Endothelial cell of umbilical vein (primary cell): ENCODE data around the gene TOLLIP. TPM values are rescaled to one million over a fixed set of nuclear protein-coding genes. Genes with fewer than 3 reads are reported as not detected.

Source experiments
- BruUV-seq: library from RNA; stranded (reverse); fragments of 400-500 nt; replicated peaks from 2 replicates; lab custom pipeline; 2021; lab: Mats Ljungman, UMichigan
- CTCF ChIA-PET: fragments of 300-600, 350-600 bp; sonication (Branson Sonifier 250); formaldehyde crosslinking; loops from one replicate; lab custom pipeline; 2021; ENCODE audit warnings: antibody characterized with exemption, inconsistent platforms; lab: Charles Lee
- POLR2A ChIA-PET: fragments of 300-600, 350-600 bp; sonication (Branson Sonifier 250); formaldehyde crosslinking; loops from one replicate; lab custom pipeline; 2021; ENCODE audit warnings: antibody characterized with exemption, inconsistent platforms; lab: Charles Lee
- DNase-seq: peaks from one replicate; pipeline ENCODE4 v3.0.0-alpha.2; 2011; ENCODE audit warnings: low read depth, low spot score
- FAIRE-seq: peaks from 2 replicates; lab custom pipeline; 2011; peaks lifted over from hg19 to GRCh38; lab: Jason Lieb, UNC
- H2AFZ ChIP-seq: 2 replicates; pipeline ENCODE4 v1.6.0; 2012; ENCODE audit warnings: low read depth, low read length, control low read depth, inconsistent platforms
- H3K27ac ChIP-seq: 2 replicates; pipeline ENCODE4 v1.5.1; 2011; ENCODE audit warnings: low read depth, mild to moderate bottlenecking, control low read depth, low read length, moderate library complexity; ENCODE audit not compliant: insufficient read depth
- H3K27me3 ChIP-seq, 2 experiments: 2 replicates each; pipeline versions ENCODE4 v1.6.0 to v1.6.1; 2011; ENCODE audit warnings: low read length in 2 of 2, mixed read lengths in 1 of 2; ENCODE audit not compliant: control insufficient read depth in 2 of 2, insufficient read depth in 2 of 2
- H3K36me3 ChIP-seq, 2 experiments: 2 replicates in 1 of 2; 3 replicates in 1 of 2; pipeline ENCODE4 v1.5.1; 2011; ENCODE audit warnings: low read length in 2 of 2, mild to moderate bottlenecking in 1 of 2, moderate library complexity in 1 of 2; ENCODE audit not compliant: control insufficient read depth in 2 of 2, insufficient read depth in 2 of 2; ENCODE audit errors: extremely low read depth in 1 of 2
- H3K4me1 ChIP-seq: 3 replicates; pipeline ENCODE4 v1.5.1; 2011; ENCODE audit warnings: mild to moderate bottlenecking, low read length; ENCODE audit not compliant: control insufficient read depth, insufficient read depth; ENCODE audit errors: extremely low read depth
- H3K4me2 ChIP-seq: 2 replicates; pipeline ENCODE4 v1.6.1; 2011; ENCODE audit warnings: low read length, control low read depth, mixed read lengths; ENCODE audit not compliant: insufficient read depth
- H3K4me3 ChIP-seq, 3 experiments: fragments of 200-600 bp in 1 of 3; sonication (generic), shearing (Covaris generic) in 1 of 3; replicated peaks in 1 of 3; 2 replicates each; pipeline ENCODE4 v1.5.1; 2011 to 2016; ENCODE audit warnings: control low read depth in 3 of 3, low read length in 3 of 3, mild to moderate bottlenecking in 2 of 3, inconsistent platforms in 1 of 3, low read depth in 1 of 3, moderate library complexity in 1 of 3; ENCODE audit not compliant: insufficient read depth in 1 of 3
- H3K79me2 ChIP-seq: 2 replicates; pipeline ENCODE4 v1.6.0; 2012; ENCODE audit warnings: low read length, inconsistent platforms; ENCODE audit not compliant: control insufficient read depth, insufficient read depth
- H3K9ac ChIP-seq: replicated peaks from 2 replicates; pipeline ENCODE3; 2011; ENCODE audit warnings: low read length, control low read depth; ENCODE audit not compliant: insufficient read depth; ENCODE audit errors: extremely low read depth
- H3K9me1 ChIP-seq: replicated peaks from 3 replicates; pipeline ENCODE4 v1.6.0; 2011; ENCODE audit warnings: mild to moderate bottlenecking, low read length; ENCODE audit not compliant: control insufficient read depth, insufficient read depth; ENCODE audit errors: extremely low read depth
- H3K9me3 ChIP-seq: replicated peaks from 2 replicates; pipeline ENCODE4 v1.5.1; 2012; ENCODE audit warnings: low read length, inconsistent platforms; ENCODE audit not compliant: control insufficient read depth, insufficient read depth
- H4K20me1 ChIP-seq: replicated peaks from 2 replicates; pipeline ENCODE3; 2011; ENCODE audit warnings: mild to moderate bottlenecking, low read length; ENCODE audit not compliant: control insufficient read depth, insufficient read depth; ENCODE audit errors: extremely low read depth
- CTCF ChIP-seq, 2 donors: IDR thresholded peaks; 1 replicate in 1 of 2; 2 replicates in 1 of 2; pipeline ENCODE4 v1.5.1; 2011; ENCODE audit warnings: low read length in 2 of 2, mild to moderate bottlenecking in 2 of 2, moderate library complexity in 2 of 2, control low read depth in 1 of 2, inconsistent platforms in 1 of 2, low read depth in 1 of 2; ENCODE audit not compliant: insufficient read depth in 1 of 2; ENCODE audit errors: extremely low read depth in 1 of 2
- EZH2 ChIP-seq: IDR thresholded peaks from 2 replicates; pipeline ENCODE4 v1.6.1; 2012; ENCODE audit warnings: borderline replicate concordance, low read depth, mild to moderate bottlenecking, moderate library complexity, low read length, inconsistent platforms; ENCODE audit not compliant: severe bottlenecking
- FOS ChIP-seq: IDR thresholded peaks from 2 replicates; pipeline ENCODE4 v1.6.1; 2011; ENCODE audit warnings: mild to moderate bottlenecking, low read length, moderate library complexity, borderline replicate concordance; ENCODE audit not compliant: insufficient read depth
- GATA2 ChIP-seq: IDR thresholded peaks from 2 replicates; pipeline ENCODE4 v1.7.0; 2011; ENCODE audit warnings: low read depth, mild to moderate bottlenecking, moderate library complexity, mixed read lengths, low read length; ENCODE audit not compliant: insufficient read length, insufficient read depth
- JUN ChIP-seq: IDR thresholded peaks from 2 replicates; pipeline ENCODE4 v1.6.1; 2011; ENCODE audit warnings: borderline replicate concordance, low read depth; ENCODE audit not compliant: insufficient read length, insufficient read depth
- MYC ChIP-seq: IDR thresholded peaks from one replicate; pipeline ENCODE4 v1.6.1; 2011; ENCODE audit warnings: mild to moderate bottlenecking, low read depth, low read length
- POLR2A ChIP-seq: IDR thresholded peaks from 2 replicates; pipeline ENCODE4 v1.6.1; 2012; ENCODE audit warnings: low read depth, mild to moderate bottlenecking, control low read depth, low read length
- POLR2AphosphoS5 ChIP-seq: IDR thresholded peaks from 2 replicates; pipeline ENCODE4 v1.6.1; 2012; ENCODE audit warnings: low read depth, mild to moderate bottlenecking, control low read depth, low read length, moderate library complexity; ENCODE audit not compliant: insufficient read depth
- dilution Hi-C: fragments of 300-500 bp; cut with MboI; formaldehyde crosslinking; loops from one replicate; pipeline ENCODE4 v1.15.0; 2019; ENCODE audit warnings: low sequenced_read_pairs; ENCODE audit not compliant: extremely low pct_ligation_motif_present
- intact Hi-C: fragments of 100-400 bp; cut with micrococcal nuclease; formaldehyde crosslinking; loops from one replicate; pipeline ENCODE4 v1.10.0; 2022
- polyA plus RNA-seq, 4 experiments: library from polyadenylated mRNA; depleted of rRNA in 3 of 4; stranded (reverse) in 3 of 4; unstranded in 1 of 4; fragments of >200 nt; gene quantifications; 2 replicates each; pipeline versions ENCODE4 v1.2.1 to v1.2.3, GENCODE V29; 2011 to 2012; ENCODE audit warnings: missing spikeins in 1 of 4
- total RNA-seq: library from RNA; stranded (reverse); gene quantifications from 2 replicates; pipeline ENCODE4 v1.2.3, GENCODE V29; 2021
- TF ChIP-seq, protein P1 (sequence below): IDR thresholded peaks from 2 replicates; pipeline ENCODE4 v1.6.1; 2011; ENCODE audit not compliant: insufficient read depth, insufficient read length

Gene TOLLIP
- total and polyA plus RNA-seq, 2 donors (not counting 3 experiments of a cell fraction or from before 2014, with no cell fraction given) = 49.6 to 64.8 TPM

DNA sequence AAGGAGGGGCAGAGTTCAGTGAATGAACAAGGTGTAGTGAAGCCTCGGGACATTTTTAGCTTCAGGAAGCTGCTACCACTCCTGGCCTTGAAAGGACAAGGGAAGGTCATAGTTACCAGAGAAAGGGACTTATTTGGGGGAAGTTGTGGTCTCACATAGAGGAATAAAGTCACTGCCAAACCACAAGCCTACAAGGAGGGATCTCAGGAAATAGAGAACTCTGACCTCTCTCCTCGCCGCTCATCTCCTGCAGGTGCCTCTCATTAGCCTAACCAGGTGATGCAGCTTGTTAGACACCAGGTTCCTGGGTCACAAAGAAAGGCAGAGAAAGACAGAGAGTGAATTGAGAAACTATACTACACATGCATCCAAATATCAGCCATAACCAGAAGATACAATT, 14.3 kb upstream of the TOLLIP start:
- ChIA-PET CTCF (interaction anchor here (1.8 kb wide), 1 partner anchor 12 kb away, joined by 4 read pairs; no protein-coding TSS in a partner anchor), POLR2A (no interaction called here)
- BruUV-seq = no TSS peak
- dilution Hi-C loops = no loop called here
- Histone ChIP-seq H3K4me1 (no peaks in the 10 kb centered on the region), H3K27me3 (peaks cover 9 to 17% of the 10 kb centered on the region in 2 experiments), H4K20me1 (no peaks in the 10 kb centered on the region), H3K9ac (no peak overlapping the region), H3K4me3 (no peak overlapping the region), H3K27ac (no peak overlapping the region), H3K9me1 (no peaks in the 10 kb centered on the region), H3K9me3 (no peaks in the 10 kb centered on the region), H3K4me2 (no peak overlapping the region), H3K79me2 (no peaks in the 10 kb centered on the region), H2AFZ (no peak overlapping the region), H3K36me3 (no peaks in the 10 kb centered on the region)
- TF ChIP-seq FOS (no peak), MYC (no peak), GATA2 (no peak), JUN (no peak), POLR2A (no peak), EZH2 (no peak), POLR2AphosphoS5 (no peak), CTCF (IDR thresholded peaks at IDR 0.05; ENCODE audit: extremely low read depth in 1 of 2, insufficient read depth in 1 of 2, low read depth in 1 of 2, low read length in 2 of 2) (no peak)
- TF ChIP-seq, protein P1, sequence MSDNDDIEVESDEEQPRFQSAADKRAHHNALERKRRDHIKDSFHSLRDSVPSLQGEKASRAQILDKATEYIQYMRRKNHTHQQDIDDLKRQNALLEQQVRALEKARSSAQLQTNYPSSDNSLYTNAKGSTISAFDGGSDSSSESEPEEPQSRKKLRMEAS = no peak
- FAIRE-seq (no peak), DNase-seq (no peak)
- intact Hi-C loops = no loop called here
